ENCODE results near the gene SGPL1.
"Not testable (repeated sequence)": the region's sequence is repeated elsewhere in the genome, so short reads cannot be mapped to it uniquely, and the experiment has no call there.

Gene SGPL1

DNA sequence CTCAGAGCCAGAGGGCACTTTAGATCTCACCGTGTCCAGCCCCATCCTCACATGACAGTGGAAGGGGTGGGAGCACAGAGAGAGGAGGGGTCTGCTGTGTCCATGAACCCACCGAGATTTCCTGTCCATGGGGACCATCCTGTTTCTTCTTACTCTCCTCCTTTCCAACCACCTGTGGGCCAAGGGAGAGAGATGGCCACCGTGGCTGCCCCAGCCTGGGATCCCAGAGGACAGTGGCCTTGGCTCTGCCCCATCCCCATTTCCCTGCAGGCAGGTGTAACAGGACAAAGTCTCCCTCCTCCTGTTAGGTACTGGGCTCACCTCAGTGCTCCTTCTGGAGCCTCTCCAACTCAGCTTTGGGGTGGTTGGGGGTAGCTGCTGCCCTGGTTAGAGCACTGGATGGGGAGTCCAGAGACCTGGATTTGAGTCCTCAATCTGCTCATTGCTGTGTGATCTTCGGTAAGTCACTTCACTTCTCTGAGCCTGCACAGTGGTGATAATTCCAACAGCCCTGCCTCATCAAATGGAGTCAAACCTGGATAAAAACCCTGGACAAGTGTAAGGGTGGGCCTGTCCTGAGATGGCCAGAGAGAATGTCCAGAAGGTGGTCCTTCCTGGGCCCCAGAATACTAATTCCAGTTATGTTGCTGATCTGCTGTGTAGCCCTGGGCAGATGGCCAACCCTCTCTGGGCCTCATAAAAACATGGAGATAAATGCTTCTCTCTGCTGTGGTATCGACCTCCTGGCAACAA, 90.5 kb downstream of the SGPL1 start:
- DNase-seq (ENCODE audit: low read depth) = no peak

DNA sequence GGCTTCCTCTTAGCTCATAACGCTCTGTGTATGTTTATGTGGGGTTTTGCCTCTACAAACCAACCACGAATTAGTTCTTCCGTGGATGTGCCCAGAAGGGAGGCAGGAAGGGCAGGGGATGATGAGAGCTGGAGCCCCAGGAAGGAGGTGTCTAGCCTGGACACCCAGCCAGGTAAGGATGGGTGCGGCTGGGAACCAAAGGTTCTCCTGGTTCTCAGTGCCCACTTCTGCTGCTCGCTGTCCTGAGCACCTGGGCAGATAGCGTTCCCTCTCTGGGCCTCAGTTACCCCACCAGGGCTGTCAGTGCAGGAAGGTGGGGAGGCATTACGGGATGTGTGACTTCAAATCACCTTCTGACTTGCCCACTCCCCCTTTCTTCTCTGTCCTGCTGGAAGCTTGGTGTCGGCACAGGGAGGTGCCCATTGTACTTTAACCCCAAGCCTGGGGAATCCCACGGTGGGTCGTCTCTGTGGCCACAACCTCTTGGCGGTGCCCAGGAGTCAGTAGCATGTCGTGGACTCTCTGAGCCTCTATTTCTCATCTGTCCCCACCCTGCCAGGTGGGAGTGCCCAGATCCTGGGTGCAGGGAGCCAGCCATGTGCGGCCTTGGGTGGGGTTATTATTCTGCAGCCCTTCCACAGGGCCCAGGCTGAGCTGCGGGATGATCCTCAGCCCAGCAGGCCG, 91.3 kb downstream of the SGPL1 start:
- no peak for DNase-seq (ENCODE audit: low read depth)

DNA sequence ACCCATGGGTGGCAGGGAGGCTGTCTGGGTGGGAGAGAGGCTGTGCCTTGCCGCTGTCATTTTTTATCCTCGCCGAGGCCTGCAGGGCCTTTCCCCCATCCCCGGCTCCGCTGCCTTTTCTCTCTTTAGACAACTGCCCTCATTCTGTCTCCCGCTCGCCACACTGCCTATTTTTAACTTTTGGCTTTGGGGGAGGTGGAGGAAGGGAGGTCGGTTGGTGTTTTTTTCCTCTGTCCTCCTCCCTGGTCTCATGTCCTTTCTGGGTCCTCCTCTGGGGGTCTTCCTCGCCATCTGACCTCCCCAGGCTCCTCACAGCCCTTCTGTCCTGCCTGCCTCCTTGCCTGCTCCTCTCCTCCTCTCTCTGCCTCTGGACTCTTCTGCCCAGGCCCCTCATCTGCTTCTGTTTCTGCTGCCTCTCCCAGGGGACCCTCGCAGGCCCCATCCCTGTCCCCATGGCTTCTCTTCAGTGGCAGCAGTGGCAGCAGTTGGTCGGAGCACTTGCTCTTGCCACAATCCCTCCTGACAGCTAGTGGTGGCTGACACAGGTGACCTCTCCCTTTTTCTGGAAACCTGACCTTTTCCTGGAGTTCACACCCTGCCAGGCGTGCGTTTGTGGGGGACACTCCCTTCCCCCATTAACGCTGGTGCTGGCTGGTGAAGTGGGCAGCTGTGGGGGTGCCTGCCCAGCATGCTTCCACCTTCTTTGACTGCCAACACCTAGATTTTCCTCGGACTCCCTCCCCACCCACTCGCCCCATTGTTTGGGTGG, 92.1 kb downstream of the SGPL1 start:
- DNase-seq (ENCODE audit: low read depth) = no peak

DNA sequence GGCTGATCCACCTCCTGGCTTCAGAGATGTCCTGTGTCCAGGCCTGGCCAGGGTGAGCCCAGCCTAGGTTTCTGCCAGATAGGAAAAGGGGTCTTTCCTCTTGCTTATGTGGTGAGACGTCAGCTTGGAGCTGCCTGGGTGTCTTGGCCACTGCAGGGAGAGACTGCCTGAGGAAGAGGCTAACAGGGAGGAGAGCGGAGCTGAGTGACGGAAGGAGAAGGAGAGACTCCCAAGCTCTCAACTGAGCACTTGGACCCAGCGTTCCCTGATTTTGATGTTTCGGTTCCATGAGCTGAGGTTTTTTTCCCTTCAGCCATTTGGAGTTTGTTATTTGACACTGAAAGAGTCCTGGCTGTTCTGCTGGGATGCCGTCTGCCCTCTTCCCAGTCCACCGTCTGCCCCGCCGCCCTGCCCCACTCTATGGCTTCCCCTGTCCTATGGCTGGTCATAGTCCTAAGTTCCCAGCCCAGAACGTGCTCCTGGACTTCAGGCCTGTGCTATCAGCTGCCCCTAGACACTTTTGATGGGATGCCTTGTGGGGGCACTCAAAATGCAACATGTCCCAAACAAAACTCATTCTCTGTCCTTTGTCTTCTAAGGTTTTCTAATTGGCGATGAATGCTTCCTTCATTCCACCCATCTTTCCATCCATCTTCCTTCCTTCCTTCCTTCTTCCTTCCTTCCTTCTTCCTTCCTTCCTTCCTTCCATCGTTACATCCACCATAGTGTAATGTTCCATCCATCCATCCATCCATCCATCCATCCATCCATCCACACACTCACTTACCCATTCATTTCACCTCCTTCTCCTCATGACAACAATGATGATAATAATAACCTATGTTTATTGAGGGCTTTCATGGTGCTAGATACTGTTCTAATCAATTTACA, 92.9 kb downstream of the SGPL1 start:
- DNase-seq (ENCODE audit: low read depth) = no peak

DNA sequence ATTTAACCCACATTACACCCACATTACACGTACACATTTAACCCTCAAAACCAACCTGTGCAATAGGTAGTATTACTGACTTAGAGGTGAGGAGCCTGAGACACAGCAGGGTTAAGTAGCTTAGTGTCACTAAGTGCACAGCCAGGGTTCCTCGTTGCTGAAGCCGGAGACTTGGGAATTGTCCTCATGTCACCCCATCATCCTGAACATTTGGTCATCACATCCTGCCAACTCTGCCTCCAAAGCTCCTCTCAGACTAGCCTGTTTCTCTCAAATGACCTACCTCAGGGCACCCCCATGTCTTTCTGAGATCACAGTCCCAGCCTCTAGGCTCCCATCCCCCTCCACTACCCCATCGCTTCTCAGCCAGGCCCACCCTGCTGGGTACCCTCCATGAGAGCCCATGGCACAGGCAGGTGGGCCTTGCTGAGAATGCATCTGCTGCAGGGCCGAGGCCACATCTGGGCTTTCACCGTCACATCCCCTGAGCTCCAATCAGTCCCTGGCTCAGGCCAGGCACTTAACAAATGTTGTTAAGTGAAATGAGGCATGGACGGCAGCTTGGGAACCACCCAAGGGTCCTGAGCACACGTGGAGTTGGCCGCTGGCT, 93.7 kb downstream of the SGPL1 start:
- no peak for DNase-seq (ENCODE audit: low read depth)

DNA sequence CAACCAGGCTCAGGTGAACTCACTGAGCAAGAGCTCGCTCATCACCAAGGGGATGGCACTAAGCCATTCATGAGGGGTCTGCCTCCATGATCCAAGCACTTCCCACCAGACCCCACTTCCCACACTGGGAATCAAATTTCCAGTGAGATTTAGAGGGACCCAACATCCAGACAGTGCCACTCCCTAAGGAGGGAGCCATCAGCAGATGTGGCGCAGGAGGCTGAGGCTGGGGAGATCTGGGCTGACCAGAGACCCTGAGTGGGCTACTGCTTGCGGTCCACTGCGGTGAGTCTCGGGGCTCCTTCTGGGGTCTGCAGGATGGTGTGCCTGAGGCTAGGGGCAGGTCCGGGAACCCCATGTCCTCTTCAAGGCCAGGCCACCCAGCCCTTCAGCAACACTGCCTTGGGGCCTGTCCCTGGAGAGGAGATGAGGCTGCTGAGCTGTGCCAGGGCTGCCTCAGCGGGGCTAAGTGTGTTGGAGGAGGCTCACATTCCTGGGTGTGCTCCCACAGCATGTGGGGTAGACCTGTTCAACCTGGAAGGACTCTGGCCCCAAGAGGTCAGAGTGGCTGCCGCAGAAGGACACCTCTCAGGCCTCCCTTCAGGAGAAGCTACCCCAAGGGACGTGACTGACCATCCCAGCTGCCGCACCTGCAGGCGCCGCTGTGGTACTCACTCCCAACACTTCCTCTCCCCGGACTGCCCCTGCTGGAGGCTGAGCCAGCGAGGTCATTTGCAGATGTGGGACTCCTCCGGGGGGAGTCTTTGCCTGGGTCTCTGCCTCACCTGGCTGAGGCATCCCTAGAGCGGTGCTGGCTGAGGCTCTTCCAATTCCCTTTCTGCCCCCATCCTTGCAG, 95.0 kb downstream of the SGPL1 start:
- no peak for DNase-seq (ENCODE audit: low read depth)

DNA sequence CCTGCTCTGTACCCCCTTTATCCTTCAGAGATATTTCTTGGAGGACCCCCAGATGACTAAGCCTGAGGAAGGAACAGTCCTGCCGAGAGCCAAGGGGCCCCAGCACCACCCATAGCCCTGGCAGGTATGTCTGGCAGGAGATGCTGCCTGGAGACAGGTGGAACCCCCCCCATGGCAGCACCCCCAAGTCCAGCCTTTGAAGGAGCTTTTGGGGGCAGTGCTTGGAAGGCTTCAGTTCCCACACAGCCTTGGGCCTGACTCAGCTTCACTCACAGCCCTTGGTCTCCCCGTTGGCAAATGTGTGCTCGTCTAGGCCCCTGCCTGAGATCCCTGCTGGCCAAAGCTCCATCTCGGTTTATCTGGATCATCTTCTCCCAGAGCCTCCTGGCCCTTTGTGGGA, 95.6 kb downstream of the SGPL1 start:
- no peak for DNase-seq (ENCODE audit: low read depth)

DNA sequence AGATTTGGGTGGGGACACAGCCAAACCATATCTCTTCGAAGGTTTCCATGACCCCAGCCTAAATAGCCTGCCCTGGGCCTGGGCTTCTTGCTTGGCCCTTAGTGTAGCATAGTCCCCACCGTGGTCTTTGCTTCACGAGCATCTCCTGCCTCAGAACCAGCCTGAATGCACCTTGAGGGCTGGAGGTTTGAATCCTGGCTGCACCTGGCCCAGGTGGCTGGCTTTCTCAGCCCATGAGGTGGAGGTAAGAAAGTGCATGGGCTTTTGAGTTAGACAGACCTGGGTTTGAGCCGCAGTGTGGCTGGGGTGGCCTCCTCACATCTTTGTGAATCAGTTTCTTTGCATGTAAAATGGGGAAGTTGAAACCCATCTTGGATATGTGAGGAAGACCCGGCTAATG, 96.8 kb downstream of the SGPL1 start:
- DNase-seq (ENCODE audit: low read depth) = no peak

DNA sequence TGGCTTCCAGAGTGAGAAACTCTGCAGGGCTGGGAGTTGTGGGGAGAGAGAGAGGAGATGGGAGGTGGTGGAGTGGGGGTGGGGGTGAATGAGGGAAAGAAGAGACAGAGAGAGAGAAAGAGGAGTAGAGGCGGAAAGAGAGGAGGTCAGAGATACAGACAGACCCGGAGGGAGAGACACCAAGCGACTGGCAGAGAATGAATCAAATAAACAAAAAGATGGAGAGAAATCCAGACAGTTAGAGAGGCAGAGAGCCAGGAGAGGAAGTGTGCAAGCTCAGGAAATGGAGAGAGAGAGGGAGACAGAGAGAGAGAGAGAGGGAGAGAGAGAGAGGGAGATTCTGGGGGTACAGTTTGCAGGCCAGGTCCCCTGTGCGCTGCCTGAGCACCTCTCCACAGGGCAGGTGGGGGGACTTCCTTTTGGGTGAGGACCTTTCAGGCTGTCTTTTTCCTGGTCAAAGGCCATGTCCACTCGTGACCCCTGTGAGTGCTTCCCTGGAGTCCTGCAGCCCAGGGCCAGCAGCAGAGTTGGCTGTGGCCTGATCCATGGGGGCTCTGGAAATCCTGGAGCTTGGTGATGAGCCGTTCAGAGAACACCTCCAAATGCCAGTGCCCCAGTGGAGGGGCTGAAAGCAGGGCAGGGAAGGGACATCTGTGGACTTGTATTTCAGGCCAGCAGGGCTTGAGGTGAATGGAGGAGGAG, 97.6 kb downstream of the SGPL1 start:
- DNase-seq (ENCODE audit: low read depth) = no peak

DNA sequence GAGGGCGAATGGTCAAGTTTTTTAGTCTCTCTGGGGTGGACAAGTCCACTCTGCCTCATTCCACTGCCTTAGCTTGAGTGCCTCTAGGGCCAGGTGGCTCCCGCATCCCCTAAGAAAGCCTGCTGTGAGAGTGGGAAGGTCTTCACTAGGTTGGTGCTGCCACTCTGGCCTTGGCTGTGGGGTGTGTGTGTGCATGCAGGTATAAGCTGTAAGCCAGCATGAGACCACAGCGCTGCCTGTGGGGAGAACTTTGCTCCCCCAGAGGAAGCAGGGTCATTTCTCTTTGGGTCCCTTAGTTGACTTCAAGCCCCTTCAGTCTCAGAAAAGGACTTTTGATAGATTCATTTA, 98.1 kb downstream of the SGPL1 start:
- DNase-seq (ENCODE audit: low read depth) = no peak

DNA sequence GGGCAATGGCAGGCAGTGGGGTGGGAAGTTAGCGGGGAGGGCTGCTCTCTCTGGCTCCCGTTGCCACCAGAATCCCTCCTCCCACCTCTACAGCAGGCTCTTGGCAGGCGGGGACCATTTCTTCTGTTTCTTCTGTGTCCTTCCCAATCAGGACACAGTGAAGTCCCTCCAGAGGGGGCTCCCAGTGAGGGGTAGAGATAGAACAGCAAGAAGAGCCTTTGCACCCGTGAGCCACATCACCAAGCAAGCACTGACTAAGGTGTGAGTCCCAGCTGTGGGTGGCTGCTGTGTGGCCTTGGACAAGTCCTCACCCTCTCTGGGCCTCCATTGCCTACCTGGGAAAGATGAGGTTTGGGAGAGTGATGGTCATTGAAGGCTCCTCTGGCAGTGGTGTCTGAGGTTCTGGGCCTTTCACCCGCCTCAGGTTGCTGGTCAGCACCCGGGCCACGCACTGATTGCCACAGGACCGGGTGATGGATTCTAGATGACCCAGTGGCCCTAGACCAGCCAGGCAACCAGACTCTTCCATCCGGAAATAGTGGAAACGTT, 98.6 kb downstream of the SGPL1 start:
- no peak for DNase-seq (ENCODE audit: low read depth)

DNA sequence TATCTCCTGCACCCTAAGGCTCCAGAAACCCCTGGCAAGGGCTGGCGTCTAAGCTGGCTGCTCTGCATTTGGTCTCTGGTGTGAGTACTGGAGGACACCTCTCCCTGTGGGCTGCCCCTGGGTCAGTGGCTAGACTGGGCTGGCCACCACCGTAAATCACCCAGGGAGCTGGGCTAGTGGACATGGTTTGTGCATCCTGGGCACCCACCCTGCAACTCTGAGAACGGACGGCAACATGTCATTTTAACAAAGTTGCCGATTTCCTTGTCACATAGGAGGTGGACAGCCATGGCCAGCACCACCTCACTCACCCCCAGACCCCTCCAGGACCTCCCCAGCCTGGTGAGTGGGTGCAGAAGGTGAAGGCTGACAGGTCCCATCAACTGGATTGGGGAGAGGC, 99.5 kb downstream of the SGPL1 start:
- DNase-seq (ENCODE audit: low read depth) = no peak

DNA sequence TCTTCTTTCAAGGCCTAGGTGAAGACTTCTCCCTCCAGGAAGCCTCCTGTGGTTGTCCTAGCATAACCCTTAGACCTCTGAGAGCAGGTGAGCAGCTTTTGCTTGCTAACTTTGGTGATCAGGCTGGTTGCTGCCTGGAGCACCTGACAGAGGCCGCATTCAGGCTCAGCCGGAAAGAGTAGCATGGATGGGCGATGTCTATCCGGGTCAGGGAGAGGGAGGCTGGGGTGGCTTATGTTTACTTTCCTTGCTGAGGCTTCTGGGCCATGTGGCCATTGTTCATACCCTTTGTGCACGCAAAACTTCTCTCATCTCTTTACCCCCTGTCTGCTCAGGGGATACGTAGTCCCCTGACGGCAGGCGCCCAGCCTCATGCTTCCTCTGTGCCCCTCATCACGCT, 100.1 kb downstream of the SGPL1 start:
- no peak for DNase-seq (ENCODE audit: low read depth)

DNA sequence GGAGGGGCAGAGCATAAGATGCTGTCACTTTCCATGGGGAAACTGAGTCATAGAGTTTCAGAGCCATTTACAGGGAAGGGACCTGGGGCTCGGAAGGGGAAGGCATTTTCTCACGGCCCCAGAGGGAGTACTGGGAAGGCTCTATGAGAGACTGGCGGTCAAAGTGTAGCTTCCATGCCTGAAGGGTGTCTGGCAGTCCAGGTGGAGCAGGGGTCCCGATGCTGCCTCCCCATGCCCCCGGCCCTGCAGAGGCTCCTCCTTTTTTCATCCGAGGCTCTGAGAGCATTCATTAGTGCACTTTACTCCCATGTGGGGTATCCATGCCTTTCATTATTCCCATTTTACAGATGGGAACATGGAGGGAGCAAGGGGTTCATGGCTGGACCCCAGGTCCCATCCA, 100.5 kb downstream of the SGPL1 start:
- DNase-seq (ENCODE audit: low read depth) = no peak

DNA sequence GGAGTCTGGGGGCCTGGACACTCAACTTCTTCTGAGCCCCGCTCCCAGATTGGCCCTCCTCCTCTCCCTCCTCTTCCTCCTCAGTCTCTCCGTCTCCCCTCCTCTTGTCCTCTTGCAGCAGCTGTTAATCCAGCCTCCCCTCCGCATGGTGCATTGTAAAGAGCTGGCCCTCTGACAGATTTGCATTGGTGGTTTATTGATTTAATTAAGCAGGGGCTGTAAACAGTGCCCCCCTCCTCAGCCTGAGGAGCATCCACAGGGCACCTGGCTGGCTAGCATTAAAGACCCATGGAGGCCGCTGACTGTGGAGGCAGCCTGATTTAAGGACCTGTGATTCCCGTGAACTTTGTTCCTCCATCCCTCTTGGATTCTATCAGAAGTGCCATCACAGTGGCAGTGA, 101.5 kb downstream of the SGPL1 start:
- DNase-seq (ENCODE audit: low read depth) = no peak

DNA sequence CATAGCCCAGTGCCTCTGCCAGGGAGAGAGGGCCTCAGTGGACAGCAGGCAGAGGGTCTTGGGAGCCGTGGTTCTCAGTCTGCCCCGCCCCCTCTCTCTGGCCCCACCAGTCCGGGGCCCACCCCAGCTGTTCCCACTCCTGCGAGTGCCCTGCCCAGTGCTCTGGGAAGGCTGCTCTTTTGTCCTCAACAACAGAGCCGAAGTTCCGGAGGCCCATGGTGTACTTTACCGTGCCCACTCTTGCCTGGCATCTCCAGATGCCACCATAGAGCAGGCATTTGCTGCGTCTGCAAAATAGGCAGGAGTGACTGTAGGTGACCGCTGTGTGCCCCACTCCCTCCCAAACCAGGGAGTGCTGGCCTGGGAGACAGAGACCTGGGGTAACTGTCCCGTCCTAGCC, 101.9 kb downstream of the SGPL1 start:
- no peak for DNase-seq (ENCODE audit: low read depth)

DNA sequence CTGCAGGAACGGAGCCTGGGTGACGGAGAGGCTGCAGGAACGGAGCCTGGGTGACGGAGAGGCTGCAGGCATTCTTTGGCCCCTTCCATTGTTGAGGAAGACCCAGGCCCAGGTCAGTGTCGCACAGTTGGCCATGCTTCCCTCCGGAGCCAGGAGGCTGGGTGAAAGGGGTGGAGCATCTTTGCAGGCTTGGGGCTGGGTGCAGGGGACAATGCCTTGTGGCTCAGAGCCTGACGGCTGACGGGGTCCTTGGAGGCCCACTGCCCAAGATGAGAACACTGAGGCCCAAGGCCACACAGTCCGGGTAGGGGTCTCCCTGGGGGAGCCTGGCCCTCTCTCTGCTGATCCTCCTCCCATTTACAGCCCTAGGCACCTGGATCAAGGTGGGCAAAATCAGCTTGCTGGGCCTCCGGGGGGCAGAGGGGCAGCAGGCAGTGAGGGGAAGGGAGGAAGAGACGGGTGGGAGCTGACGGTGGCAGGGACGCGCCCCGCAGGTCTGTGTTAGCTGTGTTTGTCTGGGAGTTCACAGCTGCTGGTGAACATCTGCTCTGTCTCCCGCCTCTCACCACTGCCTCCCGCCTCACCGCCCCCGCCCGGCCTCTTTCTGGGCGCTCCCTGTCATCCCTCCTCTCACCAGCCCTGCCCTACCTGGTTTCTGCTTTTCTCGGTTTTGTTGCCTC, 103.2 kb downstream of the SGPL1 start:
- no peak for DNase-seq (ENCODE audit: low read depth)

DNA sequence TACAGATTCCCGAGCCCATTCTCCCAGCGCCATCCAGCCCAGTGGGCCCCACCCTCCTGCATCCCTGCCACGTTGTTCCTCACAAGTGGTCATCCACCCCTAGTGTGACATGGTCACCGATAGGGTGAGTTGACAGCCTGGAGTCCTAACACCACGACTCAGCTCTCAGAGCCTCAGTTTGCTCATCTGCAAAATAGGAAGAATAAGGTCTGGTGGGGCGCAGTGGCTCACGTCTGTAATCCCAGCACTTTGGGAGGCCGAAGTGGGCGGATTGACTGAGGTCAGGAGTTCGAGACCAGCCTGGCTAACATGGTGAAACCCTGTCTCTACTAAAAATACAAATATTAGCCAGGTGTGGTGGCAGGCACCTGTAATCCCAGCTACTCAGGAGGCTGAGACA, 104.2 kb downstream of the SGPL1 start:
- not testable (repeated sequence) for DNase-seq (ENCODE audit: low read depth)

DNA sequence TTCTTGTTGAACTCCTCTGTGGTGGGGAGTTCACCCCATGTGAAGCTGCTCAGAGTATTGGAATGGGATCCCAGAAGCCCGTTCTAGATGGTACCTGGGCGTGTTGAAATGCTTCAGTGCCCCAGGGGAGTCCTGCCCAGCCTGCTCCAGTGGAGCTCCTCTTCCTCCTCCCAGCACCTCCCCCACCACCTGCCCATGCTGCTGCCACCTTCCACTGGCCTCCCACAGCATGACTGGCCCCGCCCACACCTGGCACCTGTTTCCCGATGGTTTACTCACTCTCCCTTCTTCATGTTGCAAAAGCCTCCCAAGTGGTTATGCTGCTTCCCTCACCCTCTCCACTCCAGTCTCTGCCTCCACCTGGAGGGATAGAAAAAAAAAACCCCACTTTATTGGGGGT, 104.8 kb downstream of the SGPL1 start:
- no peak for DNase-seq (ENCODE audit: low read depth)

Measured in HS-27A (cell line).